Measurements from ENCODE around the gene FGFR2. TPM values are rescaled to one million over a fixed set of nuclear protein-coding genes. Genes with fewer than 3 reads are reported as not detected.

The FGFR2 gene
- total and polyA plus RNA-seq, 2 of the 4 experiments (the other 2 are of a cell fraction): not detected

GRCh38 chr10:121570315-121570714 lies 27.9 kb downstream of the FGFR2 start:
- CTCF ChIA-PET: no interaction called here
- H2BK5ac ChIP-seq (ENCODE audit: low read depth, low read length, poor library complexity, severe bottlenecking): no peak overlapping the region
- no peak overlapping the region for H4K91ac ChIP-seq (ENCODE audit: insufficient read depth, low read depth, low read length)
- H3K18ac ChIP-seq (ENCODE audit: low read depth, low read length): no peak overlapping the region
- no peak overlapping the region for H3K27ac ChIP-seq (ENCODE audit: insufficient read depth, low read length)
- H4K8ac ChIP-seq (ENCODE audit: low read depth in 2 of 2, low read length in 2 of 2): no peak overlapping the region
- POLR2A ChIA-PET (ENCODE audit: unreplicated experiment): no interaction called here
- H3K9me1 ChIP-seq (ENCODE audit: insufficient read depth, low read length): no peaks in the 10 kb centered on the region
- H3K14ac ChIP-seq (replicated peaks; ENCODE audit: low read depth, low read length): no peak overlapping the region
- in situ Hi-C loops (cut with MboI; ENCODE audit: low sequenced_read_pairs) (no loop called here), intact Hi-C loops (cut with micrococcal nuclease) (no loop called here), dilution Hi-C loops (cut with HindIII; ENCODE audit: low sequenced_read_pairs, unreplicated experiment) (no loop called here)
- H3K9me3 ChIP-seq (ENCODE audit: control insufficient read depth, insufficient read depth, low read length): peaks cover 34% of the 10 kb centered on the region
- no peak overlapping the region for H2BK20ac ChIP-seq (ENCODE audit: low read depth, low read length)
- WGBS, 2 experiments (ENCODE audit: extremely low coverage in 2 of 2, insufficient read length in 1 of 2): 17% methylated on average over 1 of the region's 5 CpGs; no CpG with 5 or more reads in 1 of the 2 experiments
- no peaks in the 10 kb centered on the region for H4K20me1 ChIP-seq (ENCODE audit: insufficient read depth, low read length)
- H3K9ac ChIP-seq (ENCODE audit: low read depth, low read length): no peak overlapping the region
- H2BK15ac ChIP-seq (ENCODE audit: low read depth, low read length): no peak overlapping the region
- H3K4me1 ChIP-seq (ENCODE audit: control insufficient read depth, insufficient read depth, low read length): no peaks in the 10 kb centered on the region
- ATAC-seq (ENCODE audit: low read depth): no peak
- H2BK120ac ChIP-seq (ENCODE audit: low read depth, low read length): no peak overlapping the region
- no peak overlapping the region for H3K4me3 ChIP-seq (ENCODE audit: insufficient read depth, low read depth, low read length)
- H3K56ac ChIP-seq (ENCODE audit: extremely low read depth, insufficient read depth, low read length): no peak overlapping the region
- H3K23ac ChIP-seq (ENCODE audit: low read depth, low read length): no peak overlapping the region
- H4K5ac ChIP-seq (ENCODE audit: low read depth, low read length): no peak overlapping the region
- no peak overlapping the region for H2AFZ ChIP-seq (replicated peaks; ENCODE audit: low read length, poor library complexity)
- H3K27me3 ChIP-seq (ENCODE audit: control insufficient read depth, insufficient read depth, low read length): no peaks in the 10 kb centered on the region
- H3K4me2 ChIP-seq (ENCODE audit: low read depth, low read length): no peak overlapping the region
- no peaks in the 10 kb centered on the region for H3K36me3 ChIP-seq (ENCODE audit: control insufficient read depth, insufficient read depth, low read length)
- no peak overlapping the region for H3K4ac ChIP-seq (ENCODE audit: low read depth, low read length)
- DNase-seq: no peak
- TF ChIP-seq RAD21 (IDR thresholded peaks at IDR 0.05; ENCODE audit: low read length) (no peak), USF2 (IDR thresholded peaks at IDR 0.05; ENCODE audit: low read depth, low read length) (no peak), MAFK (IDR thresholded peaks at IDR 0.05; ENCODE audit: low read depth, low read length) (no peak)
- H2AK5ac ChIP-seq (ENCODE audit: low read depth, low read length): no peak overlapping the region
- no TSS peak for BruUV-seq (replicated peaks)
- no peak overlapping the region for H2AK9ac ChIP-seq (replicated peaks; ENCODE audit: low read depth, low read length, poor library complexity)
- H3K79me1 ChIP-seq (ENCODE audit: low read depth in 1 of 2, low read length in 2 of 2): no peaks in the 10 kb centered on the region

All from IMR-90 (cell line).